Stimulated activated CD8-positive, alpha-beta memory T cell treated with anti-CD3 and anti-CD28 coated beads, Interleukin-12 subunit alpha, Interleukin-12 subunit beta, amount 100 ng/mL, for 24 hours (primary cell): Measurements from ENCODE around the gene FAM89A.
A peak's percentile ranks its signal among the peaks of the same experiment; 100 is the strongest.

ENCODE experiments used
- DNase-seq: peaks from one replicate; pipeline ENCODE4 v3.0.0-alpha.2; 2020; ENCODE audit errors: extremely low read depth

FAM89A gene

GRCh38 chr1:231040019-231040799, at the start of gene FAM89A:
Gene FAM89A, minus strand, starts transcription at chr1:231040254. Its CDS starts 43 bp downstream, at chr1:231040211.
- peak; percentile 42 for DNase-seq

- DNase-seq: no peak
Observed at GRCh38 chr1:231084353-231084752, 44.3 kb upstream of the FAM89A start.

- no peak for DNase-seq
Observed at GRCh38 chr1:231079163-231079562, 39.1 kb upstream of the FAM89A start.

- DNase-seq: no peak
Observed at GRCh38 chr1:231078250-231078649, 38.2 kb upstream of the FAM89A start.

GRCh38 chr1:231076802-231077201, 36.7 kb upstream of the FAM89A start:
- no peak for DNase-seq

GRCh38 chr1:231075497-231075896, 35.4 kb upstream of the FAM89A start:
- no peak for DNase-seq

GRCh38 chr1:231075020-231075419, 35.0 kb upstream of the FAM89A start:
- no peak for DNase-seq

- no peak for DNase-seq
Observed at GRCh38 chr1:231074046-231074445, 34.0 kb upstream of the FAM89A start.

GRCh38 chr1:231073331-231073730, 33.3 kb upstream of the FAM89A start:
- no peak for DNase-seq

GRCh38 chr1:231072502-231073094, 32.5 kb upstream of the FAM89A start:
- no peak for DNase-seq

- DNase-seq: no peak
Observed at GRCh38 chr1:231072041-231072440, 32.0 kb upstream of the FAM89A start.

- DNase-seq: no peak
Observed at GRCh38 chr1:231070758-231071444, 30.8 kb upstream of the FAM89A start.

- DNase-seq: no peak
Observed at GRCh38 chr1:231069333-231069732, 29.3 kb upstream of the FAM89A start.

- no peak for DNase-seq
Observed at GRCh38 chr1:231068762-231069161, 28.7 kb upstream of the FAM89A start.

- DNase-seq: no peak
Observed at GRCh38 chr1:231065510-231066241, 25.6 kb upstream of the FAM89A start.

- no peak for DNase-seq
Observed at GRCh38 chr1:231064418-231064817, 24.4 kb upstream of the FAM89A start.

- DNase-seq: no peak
Observed at GRCh38 chr1:231063331-231063730, 23.3 kb upstream of the FAM89A start.

- no peak for DNase-seq
Observed at GRCh38 chr1:231062500-231063270, 22.6 kb upstream of the FAM89A start.

GRCh38 chr1:231059566-231060193, 19.6 kb upstream of the FAM89A start:
- DNase-seq: no peak

- no peak for DNase-seq
Observed at GRCh38 chr1:231058416-231059109, 18.5 kb upstream of the FAM89A start.
